Activated naive CD4-positive, alpha-beta T cell treated with anti-CD3 and anti-CD28 coated beads, Interleukin-2, amount 50 U/mL, for 24 hours (primary cell): Measurements from ENCODE around the gene ACSF3.

Experiments used
- H3K27ac Mint-ChIP-seq: one replicate; pipeline ENCODE4 v1.8.0; 2021; ENCODE audit warnings: mild to moderate bottlenecking, mixed read lengths
- H3K27me3 Mint-ChIP-seq: one replicate; pipeline ENCODE4 v1.8.0; 2021; ENCODE audit warnings: mixed read lengths
- H3K36me3 Mint-ChIP-seq: one replicate; pipeline ENCODE4 v1.8.0; 2021; ENCODE audit warnings: mixed read lengths
- H3K4me1 Mint-ChIP-seq: one replicate; pipeline ENCODE4 v1.8.0; 2021; ENCODE audit warnings: mixed read lengths
- H3K4me3 Mint-ChIP-seq: one replicate; pipeline ENCODE4 v1.8.0; 2021; ENCODE audit warnings: mild to moderate bottlenecking, mixed read lengths
- H3K9me3 Mint-ChIP-seq: one replicate; pipeline ENCODE4 v1.8.0; 2021; ENCODE audit warnings: mixed read lengths

The ACSF3 gene

DNA sequence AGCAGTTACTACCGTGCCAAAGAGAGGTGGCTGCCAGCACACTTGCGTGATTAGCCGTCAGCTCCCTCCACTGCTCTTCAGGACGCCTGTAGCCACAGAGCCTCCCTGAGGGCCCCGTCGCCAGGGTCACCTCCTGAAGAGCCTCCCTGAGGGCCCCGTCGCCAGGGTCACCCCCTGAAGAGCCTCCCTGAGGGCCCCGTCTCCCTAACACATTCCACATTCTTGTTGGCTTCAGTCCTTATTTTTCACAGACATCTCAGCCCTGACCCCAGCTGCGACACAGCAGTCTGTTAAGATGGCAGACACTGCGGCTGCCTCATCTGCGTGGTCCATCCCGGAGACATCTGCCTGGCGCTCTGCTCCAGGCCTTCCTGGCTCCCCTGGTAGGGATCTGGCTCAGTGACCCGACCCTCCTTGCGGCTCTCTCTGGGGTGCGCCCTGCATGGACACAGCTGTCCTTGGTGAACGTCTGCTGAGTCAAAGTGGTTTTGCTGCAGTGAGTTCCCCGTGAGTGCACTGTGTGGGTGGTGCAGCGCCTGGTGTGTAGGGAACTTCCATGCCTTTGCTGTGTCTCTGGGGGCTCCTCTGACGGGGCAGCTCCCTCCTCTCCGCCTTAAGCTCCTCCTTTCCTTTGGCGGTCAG, 11.4 kb downstream of the ACSF3 start:
- Mint-ChIP-seq H3K9me3 (no peaks in the 10 kb centered on the region), H3K4me1 (peaks cover 33% of the 10 kb centered on the region), H3K36me3 (peaks cover 17% of the 10 kb centered on the region), H3K4me3 (no peak overlapping the region), H3K27ac (no peak overlapping the region), H3K27me3 (no peaks in the 10 kb centered on the region)

DNA sequence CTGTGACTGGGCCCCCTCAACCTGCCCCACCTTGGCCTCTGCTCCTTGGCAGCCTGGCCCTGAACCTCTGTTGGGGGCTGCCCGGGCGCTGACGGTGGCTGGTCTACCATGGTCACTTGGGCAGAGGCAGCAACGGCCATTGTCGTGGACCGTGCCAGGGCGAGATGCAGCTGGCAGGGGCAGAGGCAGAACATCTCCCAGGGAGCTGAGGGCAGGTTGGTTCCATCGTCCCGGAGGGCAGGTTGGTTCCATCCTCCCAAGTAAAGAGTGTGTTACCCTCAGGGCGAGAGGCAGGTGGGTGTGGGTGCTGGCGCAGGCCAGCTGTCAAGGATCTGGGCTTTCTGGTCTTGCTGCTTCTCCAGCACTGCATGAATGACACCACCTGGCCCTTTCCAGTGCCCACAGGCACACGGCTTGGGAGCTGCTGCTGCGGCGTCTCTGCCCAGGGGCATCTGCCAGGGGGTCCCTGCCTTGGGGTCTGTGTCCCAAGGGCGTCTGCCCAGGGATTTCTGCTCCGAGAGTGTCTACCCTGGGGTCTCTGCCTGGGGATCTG, 12.0 kb downstream of the ACSF3 start:
- H3K36me3 Mint-ChIP-seq, result peaks cover 17% of the 10 kb centered on the region
- H3K9me3 Mint-ChIP-seq, result no peaks in the 10 kb centered on the region
- H3K27ac Mint-ChIP-seq, result no peak overlapping the region
- H3K4me3 Mint-ChIP-seq, result no peak overlapping the region
- H3K4me1 Mint-ChIP-seq, result peaks cover 29% of the 10 kb centered on the region
- no peaks in the 10 kb centered on the region for H3K27me3 Mint-ChIP-seq

DNA sequence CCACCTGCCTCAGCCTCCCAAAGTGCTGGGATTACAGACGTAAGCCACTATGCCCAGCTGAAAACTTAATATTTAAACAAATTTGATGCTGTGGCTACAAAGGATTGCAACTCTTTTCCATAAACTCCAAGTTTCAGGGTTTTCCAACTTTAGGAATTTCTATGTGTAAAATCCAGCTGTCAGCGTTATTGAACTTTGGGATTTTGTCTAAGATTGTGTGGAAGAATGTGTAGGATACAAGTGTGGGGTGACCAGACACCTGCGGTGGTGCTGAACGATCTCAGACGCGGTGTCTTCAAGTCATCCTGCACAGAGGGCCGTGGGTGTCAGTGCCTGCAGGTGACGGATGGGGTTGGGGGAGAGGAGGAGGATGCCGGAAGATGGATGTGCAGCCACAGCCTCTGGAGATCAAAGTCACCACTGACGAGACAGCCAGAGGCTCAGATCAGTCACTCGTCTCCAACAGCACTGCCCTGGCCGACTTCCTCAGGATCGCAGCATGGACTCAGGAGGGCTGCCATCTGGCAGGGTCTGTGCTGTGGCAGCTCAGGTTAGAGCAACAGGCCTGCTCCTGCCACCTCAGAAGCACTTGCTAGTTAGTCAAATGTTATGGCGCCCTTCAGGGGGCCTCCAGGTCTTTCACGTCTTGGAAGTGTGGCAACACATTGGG, 13.0 kb downstream of the ACSF3 start:
- Mint-ChIP-seq H3K36me3 (peaks cover 17% of the 10 kb centered on the region), H3K27me3 (no peaks in the 10 kb centered on the region), H3K9me3 (no peaks in the 10 kb centered on the region), H3K27ac (no peak overlapping the region), H3K4me3 (no peak overlapping the region), H3K4me1 (peaks cover 23% of the 10 kb centered on the region)

DNA sequence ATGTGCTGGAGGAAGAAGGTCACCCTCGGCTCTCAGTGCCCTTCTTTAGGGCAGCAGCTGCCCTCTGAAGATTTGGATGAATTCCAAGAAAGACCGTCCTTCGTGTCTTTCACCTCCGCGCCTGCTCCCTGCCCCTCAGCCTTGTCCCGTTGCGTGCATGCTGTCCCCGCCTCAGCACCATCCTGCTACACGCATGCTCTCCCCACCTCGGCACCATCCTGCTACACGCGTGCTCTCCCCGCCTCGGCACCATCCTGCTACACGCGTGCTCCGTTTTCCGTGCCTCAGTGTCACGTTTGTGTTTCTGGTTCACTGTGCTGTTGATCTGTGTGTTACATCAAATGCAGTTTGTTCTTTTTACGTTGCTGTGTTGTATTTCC, 13.5 kb downstream of the ACSF3 start:
- H3K27me3 Mint-ChIP-seq, result no peaks in the 10 kb centered on the region
- H3K9me3 Mint-ChIP-seq, result no peaks in the 10 kb centered on the region
- H3K4me1 Mint-ChIP-seq, result peaks cover 18% of the 10 kb centered on the region
- H3K4me3 Mint-ChIP-seq, result no peak overlapping the region
- no peak overlapping the region for H3K27ac Mint-ChIP-seq
- peaks cover 17% of the 10 kb centered on the region for H3K36me3 Mint-ChIP-seq

DNA sequence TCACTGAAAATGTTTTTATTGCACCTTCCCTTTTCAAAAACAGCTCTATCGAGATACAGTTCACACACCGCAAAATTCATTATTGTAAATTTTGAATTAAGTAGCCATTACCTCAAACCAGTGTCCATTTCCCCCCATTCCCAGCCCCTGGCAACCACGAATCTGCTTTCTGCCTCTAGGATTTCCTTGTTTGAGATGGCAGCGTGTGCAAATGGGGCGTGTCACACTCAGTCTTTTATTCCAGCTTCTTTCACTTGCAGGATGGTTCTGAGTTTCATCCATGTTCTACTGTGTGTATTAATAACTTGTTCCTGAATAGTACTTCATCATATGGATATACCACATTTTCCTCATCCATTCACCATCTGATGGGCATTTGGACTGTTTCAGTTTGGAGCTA, 14.8 kb downstream of the ACSF3 start:
- H3K27me3 Mint-ChIP-seq, result no peaks in the 10 kb centered on the region
- H3K36me3 Mint-ChIP-seq, result peaks cover 15% of the 10 kb centered on the region
- H3K9me3 Mint-ChIP-seq, result no peaks in the 10 kb centered on the region
- peaks cover 7% of the 10 kb centered on the region for H3K4me1 Mint-ChIP-seq
- H3K4me3 Mint-ChIP-seq, result no peak overlapping the region
- H3K27ac Mint-ChIP-seq, result no peak overlapping the region

DNA sequence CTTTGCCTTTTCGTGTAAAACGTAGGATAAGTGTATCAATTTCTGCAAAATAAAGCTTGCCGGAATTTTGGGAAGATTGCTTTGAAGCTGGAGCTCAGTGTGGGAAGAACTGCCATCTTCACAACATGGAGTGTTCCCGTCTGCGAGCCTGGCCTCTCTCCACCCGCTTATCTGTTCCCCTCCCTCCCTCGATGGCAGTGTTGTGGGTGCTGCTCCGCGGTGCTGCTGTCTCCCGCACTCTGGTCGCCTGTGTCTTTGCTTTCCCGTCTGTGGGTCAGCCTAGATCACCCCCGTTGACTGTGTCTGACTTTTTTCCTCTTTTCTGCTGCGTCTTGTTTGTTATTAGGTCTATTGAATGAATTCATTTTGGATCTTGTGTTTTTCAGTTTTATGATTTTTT, 17.0 kb downstream of the ACSF3 start:
- Mint-ChIP-seq H3K9me3 (no peaks in the 10 kb centered on the region), H3K4me3 (no peak overlapping the region), H3K27ac (no peak overlapping the region), H3K36me3 (peaks cover 19% of the 10 kb centered on the region), H3K27me3 (no peaks in the 10 kb centered on the region), H3K4me1 (peaks cover 27% of the 10 kb centered on the region)

DNA sequence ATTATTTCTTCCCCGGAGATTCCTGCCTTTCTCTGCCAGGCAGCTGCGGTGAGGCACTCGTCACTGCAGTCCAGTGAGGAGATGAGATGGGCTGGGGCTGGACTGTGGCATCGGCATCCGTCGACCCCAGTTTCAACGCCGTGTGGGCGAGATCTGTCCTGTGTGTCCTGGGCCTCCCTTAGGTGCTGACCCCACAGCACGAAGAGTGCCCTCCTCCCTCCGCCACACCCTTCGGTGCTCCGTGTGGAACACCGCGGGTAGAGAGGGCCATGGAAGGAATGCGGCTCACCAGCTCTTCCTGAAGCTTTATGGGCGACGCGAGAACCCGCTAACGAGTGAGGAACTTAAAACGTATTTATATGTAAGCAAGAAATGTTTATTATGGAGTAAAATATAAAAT, 17.6 kb downstream of the ACSF3 start:
- no peak overlapping the region for H3K4me3 Mint-ChIP-seq
- no peak overlapping the region for H3K27ac Mint-ChIP-seq
- no peaks in the 10 kb centered on the region for H3K9me3 Mint-ChIP-seq
- H3K36me3 Mint-ChIP-seq, result peaks cover 19% of the 10 kb centered on the region
- no peaks in the 10 kb centered on the region for H3K27me3 Mint-ChIP-seq
- peaks cover 33% of the 10 kb centered on the region for H3K4me1 Mint-ChIP-seq

DNA sequence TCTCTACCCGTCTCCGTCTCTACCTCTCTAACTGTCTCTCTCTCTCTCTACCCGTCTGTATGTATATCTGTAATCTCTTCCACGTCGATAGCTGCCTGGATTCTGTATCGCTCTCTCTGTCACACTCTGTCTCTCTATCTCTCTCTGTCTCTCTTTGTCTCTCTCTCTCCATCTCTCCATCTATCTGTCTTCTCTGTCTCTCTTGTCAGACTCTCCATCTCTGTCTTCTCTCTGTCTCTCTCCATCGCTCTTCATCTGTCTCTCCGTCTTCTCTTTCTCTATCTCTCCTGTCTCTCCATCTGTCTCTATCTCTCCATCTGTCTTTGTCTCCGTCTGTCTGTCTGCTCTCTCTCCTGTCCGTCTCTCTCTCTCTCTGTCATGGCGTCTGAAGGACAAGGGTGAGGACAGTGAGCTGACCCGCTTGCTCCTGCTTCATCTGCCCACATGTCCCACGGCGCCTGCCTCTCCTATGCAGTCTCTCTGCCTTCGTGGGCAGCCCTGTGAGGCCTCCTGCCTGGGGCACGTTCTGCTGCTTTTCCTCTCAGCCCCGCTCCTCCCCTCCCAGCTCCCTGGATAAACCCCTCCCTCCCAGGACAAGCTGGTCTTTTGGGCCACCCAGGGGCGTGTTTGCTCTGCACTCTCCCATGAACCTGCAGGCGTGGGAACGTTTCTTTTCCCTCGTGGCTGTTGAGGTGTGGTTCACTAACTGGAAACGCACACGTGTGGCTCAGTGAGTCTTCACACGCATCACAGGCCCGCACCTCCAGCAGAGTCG, 18.9 kb downstream of the ACSF3 start:
- no peaks in the 10 kb centered on the region for H3K27me3 Mint-ChIP-seq

DNA sequence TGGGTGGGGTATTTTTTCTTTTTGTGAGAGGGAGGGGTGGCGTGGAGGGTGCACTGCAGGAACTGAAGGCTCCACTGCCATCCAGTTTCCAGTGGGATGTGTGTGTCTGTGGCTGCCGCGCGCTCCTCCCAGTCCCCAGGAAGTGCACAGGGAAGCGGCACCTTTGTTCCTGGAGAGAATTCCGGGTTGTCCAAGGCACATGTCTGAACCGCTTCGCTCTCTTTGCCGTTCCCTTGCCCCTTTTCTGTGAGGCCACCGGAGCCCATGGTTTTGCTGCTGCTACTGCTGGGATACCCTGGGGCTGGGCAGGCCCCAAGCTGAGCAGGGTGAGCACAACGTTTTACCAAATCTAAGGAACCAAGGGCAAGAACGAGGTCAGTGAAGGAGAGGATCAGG, 19.5 kb downstream of the ACSF3 start:
- peaks cover 44% of the 10 kb centered on the region for H3K4me1 Mint-ChIP-seq
- H3K27ac Mint-ChIP-seq, result no peak overlapping the region
- no peaks in the 10 kb centered on the region for H3K27me3 Mint-ChIP-seq
- peaks cover 14% of the 10 kb centered on the region for H3K36me3 Mint-ChIP-seq
- no peaks in the 10 kb centered on the region for H3K9me3 Mint-ChIP-seq
- H3K4me3 Mint-ChIP-seq, result no peak overlapping the region

More for the DNA sequence above, 18.9 kb downstream of the ACSF3 start:
- no peaks in the 10 kb centered on the region for H3K9me3 Mint-ChIP-seq
- peaks cover 45% of the 10 kb centered on the region for H3K4me1 Mint-ChIP-seq
- H3K4me3 Mint-ChIP-seq, result no peak overlapping the region
- H3K36me3 Mint-ChIP-seq, result peaks cover 15% of the 10 kb centered on the region
- no peak overlapping the region for H3K27ac Mint-ChIP-seq

DNA sequence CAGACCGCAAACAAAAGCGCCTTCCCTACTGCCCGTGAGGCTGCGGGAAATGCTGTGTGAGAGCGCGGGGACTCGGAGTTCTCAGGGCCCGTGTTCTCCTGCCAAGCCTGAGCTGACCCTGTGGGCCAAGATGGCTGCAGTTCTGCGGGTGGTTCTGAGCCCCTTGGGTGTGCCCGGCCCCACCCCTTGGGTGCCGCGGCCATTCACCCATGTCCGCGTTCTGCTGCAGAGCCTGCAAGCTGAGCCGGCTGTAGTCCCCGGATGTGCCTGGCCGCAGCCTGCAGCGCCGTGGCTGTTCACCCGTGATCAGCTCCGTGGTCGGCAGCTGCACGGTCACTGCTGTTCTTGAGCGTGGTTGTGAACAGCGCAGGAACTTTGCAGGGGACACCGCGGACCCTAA, 20.0 kb downstream of the ACSF3 start:
- H3K9me3 Mint-ChIP-seq, result no peaks in the 10 kb centered on the region
- peak overlapping the region; percentile 46 for H3K27ac Mint-ChIP-seq
- H3K36me3 Mint-ChIP-seq, result peaks cover 12% of the 10 kb centered on the region
- no peak overlapping the region for H3K4me3 Mint-ChIP-seq
- peaks cover 39% of the 10 kb centered on the region for H3K4me1 Mint-ChIP-seq
- no peaks in the 10 kb centered on the region for H3K27me3 Mint-ChIP-seq

DNA sequence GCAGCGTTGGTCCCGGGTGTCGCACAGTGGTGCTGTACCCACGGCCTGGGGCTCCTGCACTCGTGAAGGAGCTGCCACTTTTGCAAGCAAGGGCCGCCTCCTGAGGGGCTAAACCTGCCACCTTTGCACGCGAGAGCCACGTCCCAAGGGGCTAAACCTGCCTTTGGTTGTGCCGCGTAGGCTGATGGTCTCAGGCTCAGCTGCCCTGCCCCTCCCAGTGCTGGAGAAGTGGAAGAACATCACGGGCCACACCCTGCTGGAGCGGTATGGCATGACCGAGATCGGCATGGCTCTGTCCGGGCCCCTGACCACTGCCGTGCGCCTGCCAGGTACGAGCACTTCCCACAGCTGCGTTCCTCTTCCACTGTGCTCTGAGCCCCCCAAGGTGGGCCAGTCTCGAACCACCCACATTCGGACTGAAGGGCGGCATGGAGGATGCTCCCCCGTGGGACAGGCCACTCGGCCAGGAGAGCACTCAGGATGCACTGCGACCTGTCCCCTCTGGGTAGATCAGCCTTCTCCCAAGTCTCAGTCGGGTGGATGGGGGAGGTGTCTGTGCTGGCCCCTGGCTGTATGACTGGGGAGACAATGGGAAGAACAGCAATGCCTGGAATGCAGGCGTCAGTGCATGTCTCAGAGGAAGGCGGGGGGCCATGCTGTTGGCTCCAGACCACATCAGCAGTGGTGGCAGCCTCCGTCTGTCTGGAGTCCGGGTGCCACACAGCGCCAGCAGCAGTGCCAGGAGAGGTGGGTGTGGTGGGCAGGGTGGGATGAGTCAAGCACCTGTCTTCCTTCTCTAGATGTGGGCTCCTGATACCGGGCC, 20.7 kb downstream of the ACSF3 start:
- H3K36me3 Mint-ChIP-seq, result peaks cover 12% of the 10 kb centered on the region
- H3K27me3 Mint-ChIP-seq, result no peaks in the 10 kb centered on the region
- H3K4me1 Mint-ChIP-seq, result peaks cover 41% of the 10 kb centered on the region
- H3K4me3 Mint-ChIP-seq, result peak overlapping the region; percentile 86
- no peaks in the 10 kb centered on the region for H3K9me3 Mint-ChIP-seq
- H3K27ac Mint-ChIP-seq, result peak overlapping the region; percentile 96

DNA sequence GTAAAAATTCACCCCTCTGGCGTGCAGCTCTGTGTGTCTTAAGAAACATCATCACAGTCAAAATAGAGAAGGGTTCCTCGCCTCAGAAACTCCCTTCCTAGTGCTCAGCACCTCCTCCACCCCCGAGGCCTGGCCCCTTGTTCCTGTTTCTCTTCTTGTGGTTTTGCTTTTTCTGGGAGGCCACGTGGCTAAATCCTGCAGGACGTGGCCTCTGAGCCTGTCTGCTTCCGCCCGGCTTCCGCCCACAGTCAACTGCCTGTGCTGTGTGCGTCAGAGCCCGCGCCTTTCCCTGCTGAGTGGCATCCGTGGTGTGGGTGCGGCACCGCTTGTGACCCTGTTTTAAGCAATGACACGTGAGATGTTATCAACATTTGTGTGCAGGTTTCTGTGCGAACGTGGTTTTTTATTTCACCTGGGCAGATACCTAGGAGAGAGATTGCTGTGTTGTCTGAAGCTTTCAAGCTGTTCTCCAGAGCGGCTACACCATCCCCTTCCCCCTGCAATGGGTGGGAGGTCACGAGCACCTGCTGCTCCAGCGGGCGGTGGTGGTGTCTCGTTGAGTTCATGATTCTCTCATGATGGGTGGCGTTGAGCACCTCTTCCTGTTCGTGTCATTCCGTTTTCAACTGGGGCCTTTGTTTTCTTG, 21.7 kb downstream of the ACSF3 start:
- Mint-ChIP-seq H3K36me3 (peaks cover 12% of the 10 kb centered on the region), H3K4me1 (peaks cover 41% of the 10 kb centered on the region), H3K4me3 (peak overlapping the region; percentile 86), H3K27ac (peak overlapping the region; percentile 96), H3K27me3 (no peaks in the 10 kb centered on the region), H3K9me3 (no peaks in the 10 kb centered on the region)

DNA sequence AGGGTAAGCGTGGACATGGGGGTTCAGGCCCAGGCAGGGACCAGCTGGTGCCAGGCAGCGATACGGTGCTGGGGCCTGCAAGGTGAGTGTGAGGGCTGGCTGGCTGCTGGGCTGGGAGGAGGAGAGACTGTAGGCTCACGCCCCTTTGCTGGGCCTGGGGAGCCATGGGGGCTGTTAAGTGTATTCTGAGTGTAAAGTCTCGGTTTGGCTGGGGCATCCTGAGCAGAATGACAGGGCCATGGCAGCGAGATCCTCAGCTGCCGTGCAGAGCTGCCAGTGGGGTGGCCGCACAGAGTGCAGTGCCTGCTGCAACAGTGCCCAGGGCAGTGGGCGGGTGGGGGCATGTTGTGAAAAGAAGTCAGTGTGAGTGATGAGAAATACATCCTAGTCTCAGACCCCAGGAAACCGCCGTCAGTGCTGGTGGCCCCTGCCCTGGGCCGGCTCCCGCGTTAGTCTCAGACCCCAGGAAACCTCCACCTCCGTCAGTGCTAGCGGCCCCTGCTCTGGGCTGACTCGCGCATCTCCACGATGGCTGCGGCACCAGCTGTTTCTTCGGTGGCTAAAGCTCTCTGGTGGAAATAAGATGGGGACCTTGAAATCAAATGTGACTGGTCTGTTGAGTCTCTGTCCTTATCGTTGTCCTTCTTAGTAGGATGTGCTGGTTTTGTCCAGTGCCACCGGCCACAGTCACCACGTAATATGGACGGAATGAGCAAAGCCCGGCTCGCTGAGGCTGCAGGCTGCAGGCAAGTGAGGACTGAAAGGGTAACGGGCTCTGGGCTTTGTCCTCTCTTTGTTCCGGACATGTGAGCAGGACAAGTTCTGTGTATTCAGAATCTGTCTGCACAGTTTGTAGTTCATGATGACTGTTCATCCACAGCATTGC, 22.9 kb downstream of the ACSF3 start:
- peaks cover 45% of the 10 kb centered on the region for H3K4me1 Mint-ChIP-seq

More for the DNA sequence above, 22.9 kb downstream of the ACSF3 start:
- Mint-ChIP-seq H3K27me3 (no peaks in the 10 kb centered on the region), H3K27ac (peak overlapping the region; percentile 55), H3K4me3 (peak overlapping the region; percentile 86), H3K9me3 (no peaks in the 10 kb centered on the region), H3K36me3 (peaks cover 12% of the 10 kb centered on the region)
